ENCODE measurements around the gene TFAP2D.

Gene TFAP2D

DNA sequence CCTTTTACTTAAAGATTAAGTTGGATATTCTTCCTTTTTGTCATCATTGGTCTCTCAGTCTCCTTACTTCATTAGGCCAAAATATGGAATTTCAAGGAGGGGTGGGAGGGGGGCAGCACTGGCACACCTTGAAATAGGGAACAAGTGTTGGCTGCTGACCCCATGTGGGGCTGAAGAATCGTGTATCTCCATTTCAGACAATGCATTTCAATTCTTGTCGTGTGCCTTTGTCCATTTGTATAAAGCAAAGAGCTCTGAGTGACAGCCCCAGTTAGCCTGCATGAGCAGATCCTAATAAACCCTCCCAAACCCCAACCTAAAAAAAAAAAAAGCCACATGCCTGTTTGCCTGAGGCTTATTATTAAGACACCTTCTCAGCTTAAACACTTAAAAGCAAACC, 1.0 kb upstream of the TFAP2D start:
- TF ChIP-seq, protein P1, sequence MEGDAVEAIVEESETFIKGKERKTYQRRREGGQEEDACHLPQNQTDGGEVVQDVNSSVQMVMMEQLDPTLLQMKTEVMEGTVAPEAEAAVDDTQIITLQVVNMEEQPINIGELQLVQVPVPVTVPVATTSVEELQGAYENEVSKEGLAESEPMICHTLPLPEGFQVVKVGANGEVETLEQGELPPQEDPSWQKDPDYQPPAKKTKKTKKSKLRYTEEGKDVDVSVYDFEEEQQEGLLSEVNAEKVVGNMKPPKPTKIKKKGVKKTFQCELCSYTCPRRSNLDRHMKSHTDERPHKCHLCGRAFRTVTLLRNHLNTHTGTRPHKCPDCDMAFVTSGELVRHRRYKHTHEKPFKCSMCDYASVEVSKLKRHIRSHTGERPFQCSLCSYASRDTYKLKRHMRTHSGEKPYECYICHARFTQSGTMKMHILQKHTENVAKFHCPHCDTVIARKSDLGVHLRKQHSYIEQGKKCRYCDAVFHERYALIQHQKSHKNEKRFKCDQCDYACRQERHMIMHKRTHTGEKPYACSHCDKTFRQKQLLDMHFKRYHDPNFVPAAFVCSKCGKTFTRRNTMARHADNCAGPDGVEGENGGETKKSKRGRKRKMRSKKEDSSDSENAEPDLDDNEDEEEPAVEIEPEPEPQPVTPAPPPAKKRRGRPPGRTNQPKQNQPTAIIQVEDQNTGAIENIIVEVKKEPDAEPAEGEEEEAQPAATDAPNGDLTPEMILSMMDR (IDR thresholded peaks at IDR 0.05; ENCODE audit: low read depth, low read length), result no peak
- no peak for DNase-seq (ENCODE audit: extremely low read depth, low read depth)

DNA sequence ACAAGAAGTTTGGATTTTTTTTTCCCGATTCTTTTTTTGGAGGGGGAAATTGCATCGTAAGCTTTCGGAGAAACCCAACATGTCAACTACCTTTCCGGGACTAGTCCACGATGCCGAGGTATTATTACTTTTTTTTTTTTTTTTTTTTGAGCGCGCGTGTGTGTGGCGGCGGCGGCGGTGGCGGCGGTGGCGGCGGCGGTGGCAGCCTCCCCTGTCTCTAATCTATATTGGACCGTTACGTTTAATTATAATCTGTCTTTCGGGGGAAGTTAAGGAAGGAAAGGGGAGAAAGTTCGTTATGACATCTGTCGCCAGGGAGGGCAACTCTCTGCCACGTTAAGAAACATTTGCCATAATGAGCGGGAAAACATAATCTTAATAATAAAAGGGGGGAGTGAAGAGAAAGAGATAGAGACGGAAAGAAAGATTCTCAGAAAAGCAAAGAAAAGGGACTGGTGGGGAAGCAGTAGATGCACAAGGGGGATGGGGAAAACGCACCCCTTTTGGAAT, 706 bp downstream of the TFAP2D start:
- TF ChIP-seq, protein P1 (IDR thresholded peaks at IDR 0.05; ENCODE audit: low read depth, low read length), result no peak
- DNase-seq (ENCODE audit: extremely low read depth, low read depth), result no peak

- DNase-seq (ENCODE audit: extremely low read depth, low read depth), result no peak
- TF ChIP-seq, protein P1 (IDR thresholded peaks at IDR 0.05; ENCODE audit: low read depth, low read length), result no peak
Observed at GRCh38 chr6:50714487-50715379, 1.4 kb downstream of the TFAP2D start.

DNA sequence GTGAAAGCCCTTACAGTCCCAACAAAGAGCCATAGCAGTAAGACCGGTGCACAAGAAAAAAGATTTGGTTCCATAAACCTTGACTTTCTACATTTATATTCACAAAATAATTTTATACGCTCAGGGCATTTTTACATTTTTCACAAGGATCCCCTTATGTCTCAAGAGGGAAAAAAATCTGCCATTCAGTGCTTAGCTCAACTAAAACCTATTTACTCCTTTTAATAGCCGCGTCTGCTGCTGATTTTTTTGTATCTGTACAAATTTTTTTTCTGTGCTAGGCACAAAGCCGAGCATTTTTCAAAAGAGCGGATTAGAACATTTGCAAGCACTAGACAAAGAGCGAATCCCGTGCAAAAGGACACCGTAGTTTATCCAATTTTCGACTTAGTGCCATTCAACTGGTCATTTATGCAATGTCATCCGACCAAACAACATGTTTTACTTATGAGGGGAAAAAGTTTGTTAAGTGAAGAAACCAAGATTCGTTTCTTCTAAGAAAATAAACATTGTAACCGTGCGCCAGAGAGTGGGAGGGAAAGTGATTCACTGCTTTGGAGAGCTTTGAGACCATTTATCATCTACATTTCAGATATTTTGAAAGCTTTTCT, 3.7 kb downstream of the TFAP2D start:
- TF ChIP-seq, protein P1 (IDR thresholded peaks at IDR 0.05; ENCODE audit: low read depth, low read length), result no peak
- no peak for DNase-seq (ENCODE audit: extremely low read depth, low read depth)

GRCh38 chr6:50717734-50718457, 4.6 kb downstream of the TFAP2D start:
- TF ChIP-seq, protein P1 (IDR thresholded peaks at IDR 0.05; ENCODE audit: low read depth, low read length), result no peak
- no peak for DNase-seq (ENCODE audit: extremely low read depth, low read depth)

DNA sequence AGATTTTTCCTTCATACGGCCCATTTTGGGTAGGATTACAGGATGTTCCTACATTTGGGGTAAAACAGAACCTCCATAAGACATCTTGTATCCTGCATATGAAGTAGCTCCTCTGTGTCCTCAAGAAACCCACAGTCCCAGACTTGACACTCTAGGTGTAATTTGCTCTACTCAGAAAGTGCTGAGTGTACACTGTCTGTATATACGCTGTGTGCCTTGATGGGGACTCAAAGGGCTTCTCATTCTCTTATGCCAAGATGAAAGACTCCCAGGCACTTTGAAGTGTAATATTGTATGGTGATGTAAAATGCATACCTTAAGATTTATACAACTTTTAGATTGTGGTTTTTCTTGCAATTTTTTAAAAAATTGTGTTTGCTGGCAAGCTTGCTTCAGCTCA, 5.2 kb downstream of the TFAP2D start:
- DNase-seq (ENCODE audit: extremely low read depth, low read depth), result no peak
- TF ChIP-seq, protein P1 (IDR thresholded peaks at IDR 0.05; ENCODE audit: low read depth, low read length), result no peak

Data from AG09319 (cell line).